H9 (cell line): Measurements from ENCODE around the gene DNASE1L3. TPM values are rescaled to one million over a fixed set of nuclear protein-coding genes. Genes with fewer than 3 reads are reported as not detected.

Experiments
- DNase-seq: peaks from one replicate; pipeline ENCODE4 v3.0.0-alpha.2; 2017
- H2AFZ ChIP-seq: one replicate; pipeline ENCODE4 v1.6.1; 2013; ENCODE audit warnings: mild to moderate bottlenecking, low read length, control low read depth, moderate library complexity
- H2AK5ac ChIP-seq: 2 replicates; pipeline ENCODE4 v1.6.1; 2013; ENCODE audit warnings: low read length, control low read depth, mixed read lengths; ENCODE audit not compliant: insufficient read length
- H2BK120ac ChIP-seq: one replicate; pipeline ENCODE4 v1.6.1; 2013; ENCODE audit warnings: low read depth, mild to moderate bottlenecking, low read length, control low read depth, inconsistent platforms; ENCODE audit not compliant: poor library complexity, severe bottlenecking
- H2BK12ac ChIP-seq: 2 replicates; pipeline ENCODE4 v1.6.1; 2013; ENCODE audit warnings: low read length, control low read depth, mixed read lengths, low read depth; ENCODE audit not compliant: insufficient read length
- H2BK15ac ChIP-seq: 2 replicates; pipeline ENCODE4 v1.6.1; 2013; ENCODE audit warnings: low read depth, low read length, control low read depth
- H2BK20ac ChIP-seq: one replicate; pipeline ENCODE4 v1.6.1; 2013; ENCODE audit warnings: low read depth, mild to moderate bottlenecking, low read length, control low read depth, inconsistent platforms; ENCODE audit not compliant: poor library complexity, severe bottlenecking
- H2BK5ac ChIP-seq: 2 replicates; pipeline ENCODE4 v1.6.1; 2013; ENCODE audit warnings: low read length, control low read depth, mixed read lengths; ENCODE audit not compliant: insufficient read length
- H3K14ac ChIP-seq: 2 replicates; pipeline ENCODE4 v1.6.1; 2013; ENCODE audit warnings: low read length, control low read depth; ENCODE audit not compliant: insufficient read depth
- H3K18ac ChIP-seq: 2 replicates; pipeline ENCODE4 v1.6.1; 2013; ENCODE audit warnings: low read depth, mild to moderate bottlenecking, mixed read lengths, low read length, control low read depth; ENCODE audit not compliant: insufficient read length
- H3K23ac ChIP-seq: 2 replicates; pipeline ENCODE4 v1.6.1; 2013; ENCODE audit warnings: low read length, control low read depth, mixed read lengths, low read depth; ENCODE audit not compliant: insufficient read length
- H3K23me2 ChIP-seq: 2 replicates; pipeline ENCODE4 v1.6.1; 2013; ENCODE audit warnings: low read depth, mild to moderate bottlenecking, mixed read lengths, low read length, control low read depth; ENCODE audit not compliant: insufficient read length, poor library complexity, severe bottlenecking
- H3K27ac ChIP-seq: 2 replicates; pipeline ENCODE4 v1.5.1; 2013; ENCODE audit warnings: low read length, control low read depth, mixed read lengths, low read depth; ENCODE audit not compliant: insufficient read length
- H3K27me3 ChIP-seq: 2 replicates; pipeline ENCODE4 v1.6.1; 2013; ENCODE audit warnings: low read length, control low read depth, inconsistent platforms; ENCODE audit not compliant: insufficient read depth
- H3K4ac ChIP-seq: 2 replicates; pipeline ENCODE4 v1.6.1; 2013; ENCODE audit warnings: low read depth, mild to moderate bottlenecking, control low read depth, inconsistent platforms, low read length, moderate library complexity
- H3K4me1 ChIP-seq: 2 replicates; pipeline ENCODE4 v1.6.1; 2013; ENCODE audit warnings: low read length, control low read depth, inconsistent platforms; ENCODE audit not compliant: insufficient read depth
- H3K4me2 ChIP-seq: 2 replicates; pipeline ENCODE4 v1.6.1; 2013; ENCODE audit warnings: low read length, control low read depth, mixed read lengths; ENCODE audit not compliant: insufficient read length, insufficient read depth
- H3K56ac ChIP-seq: 2 replicates; pipeline ENCODE4 v1.6.1; 2013; ENCODE audit warnings: low read depth, mild to moderate bottlenecking, mixed read lengths, low read length, control low read depth; ENCODE audit not compliant: insufficient read length
- H3K79me1 ChIP-seq: 2 replicates; pipeline ENCODE4 v1.6.1; 2013; ENCODE audit warnings: low read depth, mild to moderate bottlenecking, moderate library complexity, low read length, control low read depth, inconsistent platforms; ENCODE audit not compliant: insufficient read depth, poor library complexity, severe bottlenecking
- H3K79me2 ChIP-seq: 2 replicates; pipeline ENCODE4 v1.6.1; 2013; ENCODE audit warnings: low read length, control low read depth, inconsistent platforms; ENCODE audit not compliant: insufficient read depth
- H3K9ac ChIP-seq: 2 replicates; pipeline ENCODE4 v1.6.1; 2013; ENCODE audit warnings: low read length, control low read depth, mixed read lengths; ENCODE audit not compliant: insufficient read length; ENCODE audit errors: extremely low read depth
- H3K9me3 ChIP-seq: one replicate; pipeline ENCODE4 v1.6.1; 2013; ENCODE audit warnings: low read depth, low read length, inconsistent platforms; ENCODE audit not compliant: control insufficient read depth
- H3T11ph ChIP-seq: one replicate; pipeline ENCODE4 v1.6.1; 2013; ENCODE audit warnings: mild to moderate bottlenecking, low read length, control low read depth, inconsistent platforms
- H4K20me1 ChIP-seq: one replicate; pipeline ENCODE4 v1.6.1; 2013; ENCODE audit not compliant: control insufficient read depth, insufficient read length, insufficient read depth
- H4K5ac ChIP-seq: 2 replicates; pipeline ENCODE4 v1.6.1; 2013; ENCODE audit warnings: low read depth, mild to moderate bottlenecking, mixed read lengths, low read length, control low read depth; ENCODE audit not compliant: insufficient read length
- H4K8ac ChIP-seq: replicated peaks from 2 replicates; pipeline ENCODE4 v1.6.1; 2013; ENCODE audit warnings: low read length, control low read depth, mixed read lengths, low read depth; ENCODE audit not compliant: insufficient read length
- H4K91ac ChIP-seq: 2 replicates; pipeline ENCODE4 v1.6.1; 2013; ENCODE audit warnings: low read depth, mild to moderate bottlenecking, moderate library complexity, mixed read lengths, low read length, control low read depth; ENCODE audit not compliant: insufficient read length
- H3K27ac Mint-ChIP-seq, 3 experiments: 2 replicates in 2 of 3; 3 replicates in 1 of 3; pipeline ENCODE4 v1.8.0; 2020 to 2021; ENCODE audit warnings: mixed read lengths in 3 of 3, mild to moderate bottlenecking in 1 of 3, moderate library complexity in 1 of 3
- H3K27me3 Mint-ChIP-seq: 2 replicates; pipeline ENCODE4 v1.8.0; 2021; ENCODE audit warnings: low read depth, mild to moderate bottlenecking, moderate library complexity, mixed read lengths
- H3K36me3 Mint-ChIP-seq, 3 experiments: 2 replicates in 2 of 3; 3 replicates in 1 of 3; pipeline ENCODE4 v1.8.0; 2020 to 2021; ENCODE audit warnings: low read depth in 3 of 3, mixed read lengths in 3 of 3; ENCODE audit not compliant: insufficient read depth in 1 of 3
- H3K4me1 Mint-ChIP-seq, 2 experiments: 2 replicates each; pipeline ENCODE4 v1.8.0; 2020; ENCODE audit warnings: mixed read lengths in 2 of 2
- H3K4me3 Mint-ChIP-seq, 2 experiments: 2 replicates in 1 of 2; 3 replicates in 1 of 2; pipeline ENCODE4 v1.8.0; 2020 to 2021; ENCODE audit warnings: mild to moderate bottlenecking in 2 of 2, mixed read lengths in 2 of 2, moderate library complexity in 1 of 2
- H3K9me3 Mint-ChIP-seq, 2 experiments: 2 replicates in 1 of 2; 3 replicates in 1 of 2; pipeline ENCODE4 v1.8.0; 2020; ENCODE audit warnings: mild to moderate bottlenecking in 2 of 2, mixed read lengths in 2 of 2, moderate library complexity in 1 of 2
- CTCF ChIP-seq: fragments of 200-600 bp; sonication (generic); conservative IDR thresholded peaks from 3 replicates; pipeline ENCODE4 v1.8.0; 2021; ENCODE audit warnings: antibody characterized with exemption, mild to moderate bottlenecking
- WGBS: extraction: QIAGEN DNeasy Blood & Tissue Kit; methylation state at CpG from one replicate; pipeline ENCODE4 v1.1.7; 2013; ENCODE audit warnings: missing lambda C conversion rate, low lambda C conversion rate, mixed read lengths; ENCODE audit not compliant: insufficient read length; ENCODE audit errors: extremely low coverage; 5-methylcytosine and 5-hydroxymethylcytosine counted together
- total RNA-seq: library from RNA; stranded (reverse); gene quantifications from 2 replicates; pipeline ENCODE4 v1.2.1, GENCODE V29; 2021

Gene DNASE1L3
- total RNA-seq, 1 experiment from 2014 or later: not detected

DNA sequence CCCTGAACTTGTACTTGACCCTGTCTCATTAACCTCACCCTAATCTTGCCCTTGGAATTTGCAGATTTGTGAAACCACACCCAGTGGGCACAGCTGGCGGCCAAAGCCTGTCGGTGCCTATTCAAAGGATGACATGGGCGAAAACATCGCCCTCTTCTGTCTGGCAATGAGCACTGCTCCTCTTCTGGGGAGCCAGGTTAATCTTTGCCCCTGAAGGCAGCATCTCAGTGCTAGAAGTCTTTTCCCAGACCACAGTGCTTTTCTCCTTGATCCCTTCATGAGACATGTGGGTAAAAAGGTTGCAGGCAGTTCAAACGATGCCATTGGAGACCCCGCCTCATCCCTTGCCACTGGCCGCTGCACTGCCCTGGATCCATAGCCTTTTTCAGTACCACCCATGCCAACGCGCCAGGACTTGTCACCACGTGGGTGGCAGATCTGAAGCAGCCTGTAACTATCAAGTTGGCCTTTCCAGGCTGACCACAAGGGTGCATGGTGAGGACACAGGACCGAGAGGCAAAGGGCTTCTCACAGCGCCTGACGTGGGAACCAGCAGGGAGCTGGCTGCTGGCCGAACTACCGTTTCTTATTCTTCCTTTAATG, 6.5 kb upstream of the DNASE1L3 start:
- H3K23ac ChIP-seq: no peak overlapping the region
- no peak overlapping the region for H2BK120ac ChIP-seq
- H3T11ph ChIP-seq: no peak overlapping the region
- no peaks in the 10 kb centered on the region for H3K79me2 ChIP-seq
- no peaks in the 10 kb centered on the region for H3K23me2 ChIP-seq
- peak overlapping the region; percentile 24 to 67; a peak in 4 of 5 replicates for H3K4me3 Mint-ChIP-seq
- no peaks in the 10 kb centered on the region for H3K9me3 ChIP-seq
- no peak overlapping the region for H2BK20ac ChIP-seq
- H3K4ac ChIP-seq: no peak overlapping the region
- H4K20me1 ChIP-seq: no peaks in the 10 kb centered on the region
- no peaks in the 10 kb centered on the region for H3K36me3 Mint-ChIP-seq
- 0 out of 2 replicates have a peak overlapping the region, but pooled peaks have one; percentile 24 for H3K14ac ChIP-seq
- no peak overlapping the region for H2BK5ac ChIP-seq
- peak overlapping the region; percentile 74 for H3K4me2 ChIP-seq
- H2AFZ ChIP-seq: no peak overlapping the region
- no peak overlapping the region for H4K8ac ChIP-seq
- peak; percentile 89 for DNase-seq
- H3K4me1 ChIP-seq: no peaks in the 10 kb centered on the region; the same call in 1 of the 2 replicates
- no peak overlapping the region for H4K5ac ChIP-seq
- no peaks in the 10 kb centered on the region for H3K27me3 ChIP-seq
- H3K18ac ChIP-seq: peak overlapping the region; percentile 35
- WGBS: no CpG with 5 or more reads among the region's 15 CpGs
- peaks cover 11 to 13% of the 10 kb centered on the region in 2 experiments for H3K4me1 Mint-ChIP-seq
- H2BK12ac ChIP-seq: no peak overlapping the region
- peaks cover 23% of the 10 kb centered on the region for H3K27me3 Mint-ChIP-seq
- H3K9ac ChIP-seq: no peak overlapping the region
- no peak overlapping the region for H2BK15ac ChIP-seq
- H3K27ac ChIP-seq: no peak overlapping the region
- no peak overlapping the region for H3K56ac ChIP-seq
- no peaks in the 10 kb centered on the region for H3K79me1 ChIP-seq
- no peaks in the 10 kb centered on the region for H3K9me3 Mint-ChIP-seq
- H2AK5ac ChIP-seq: no peak overlapping the region
- H4K91ac ChIP-seq: no peak overlapping the region
- TF ChIP-seq CTCF: peak; percentile 90
- peak overlapping the region in 1 of 3 experiments; percentile 8; a peak in 2 of 7 replicates for H3K27ac Mint-ChIP-seq
